HL-60 (cell line): Measurements from ENCODE around the gene PAMR1.

ENCODE experiments used
- DNase-seq, 2 experiments: peaks; one replicate each; pipeline ENCODE4 v3.0.0-alpha.2; 2010 to 2020; ENCODE audit warnings: low read depth in 1 of 2, low spot score in 1 of 2
- H3K27ac ChIP-seq: fragments of 250-450 bp; sonication (Bioruptor Pico); replicated peaks from 2 replicates; pipeline ENCODE4 v1.5.1; 2020; ENCODE audit warnings: mild to moderate bottlenecking, moderate library complexity
- H3K27me3 ChIP-seq: fragments of 250-450 bp; sonication (Bioruptor Pico); 2 replicates; pipeline ENCODE4 v1.5.1; 2021; ENCODE audit warnings: mild to moderate bottlenecking, moderate library complexity; ENCODE audit not compliant: insufficient read depth, poor library complexity, severe bottlenecking
- H3K4me3 ChIP-seq: replicated peaks from 2 replicates; pipeline ENCODE4 v1.5.1; 2011; ENCODE audit warnings: mild to moderate bottlenecking, control low read depth, low read length; ENCODE audit not compliant: insufficient read depth
- CTCF ChIP-seq: IDR thresholded peaks from one replicate; pipeline ENCODE4 v1.5.1; 2011; ENCODE audit warnings: low read length, control low read depth, inconsistent platforms; ENCODE audit not compliant: insufficient read depth
- GABPA ChIP-seq: IDR thresholded peaks from 2 replicates; pipeline ENCODE4 v1.6.1; 2012; ENCODE audit warnings: low read depth
- POLR2AphosphoS5 ChIP-seq: IDR thresholded peaks from 2 replicates; pipeline ENCODE4 v1.6.1; 2012; ENCODE audit warnings: low read depth
- REST ChIP-seq: IDR thresholded peaks from 2 replicates; pipeline ENCODE4 v1.6.1; 2012; ENCODE audit warnings: low read depth; ENCODE audit not compliant: insufficient replicate concordance
- SPI1 ChIP-seq: IDR thresholded peaks from 2 replicates; pipeline ENCODE4 v1.6.1; 2012; ENCODE audit warnings: low read depth, mild to moderate bottlenecking, borderline replicate concordance

Gene PAMR1

GRCh38 chr11:35404388-35404775 lies 121.0 kb downstream of the PAMR1 start:
- DNase-seq: peak in 1 of 2 experiments; percentile 21
- no peak for TF ChIP-seq SPI1
- TF ChIP-seq CTCF: peak; percentile 57
- no peak overlapping the region for H3K4me3 ChIP-seq
- no peak overlapping the region for H3K27ac ChIP-seq
- peaks cover 2% of the 10 kb centered on the region for H3K27me3 ChIP-seq

- H3K27ac ChIP-seq: no peak overlapping the region
- no peak overlapping the region for H3K4me3 ChIP-seq
- H3K27me3 ChIP-seq: peaks cover 6% of the 10 kb centered on the region
- TF ChIP-seq POLR2AphosphoS5: no peak
- DNase-seq: no peak
These were observed 121.5 kb downstream of the PAMR1 start for GRCh38 chr11:35403765-35404387.

GRCh38 chr11:35402751-35403660 lies 122.4 kb downstream of the PAMR1 start:
- no peak for DNase-seq
- peaks cover 8% of the 10 kb centered on the region for H3K27me3 ChIP-seq
- H3K4me3 ChIP-seq: no peak overlapping the region
- H3K27ac ChIP-seq: no peak overlapping the region
- TF ChIP-seq REST (no peak), SPI1 (no peak), CTCF (no peak), GABPA (no peak), POLR2AphosphoS5 (no peak)

- no peak for DNase-seq
- TF ChIP-seq SPI1: no peak
- TF ChIP-seq GABPA: no peak
- Histone ChIP-seq H3K4me3 (no peak overlapping the region), H3K27me3 (peaks cover 6% of the 10 kb centered on the region), H3K27ac (no peak overlapping the region)
These were observed 126.5 kb downstream of the PAMR1 start for GRCh38 chr11:35398881-35399280.

GRCh38 chr11:35394941-35395340 lies 130.5 kb downstream of the PAMR1 start:
- DNase-seq: no peak
- H3K4me3 ChIP-seq: no peak overlapping the region
- H3K27me3 ChIP-seq: peaks cover 10% of the 10 kb centered on the region
- H3K27ac ChIP-seq: no peak overlapping the region
- TF ChIP-seq POLR2AphosphoS5 (no peak), SPI1 (no peak), GABPA (no peak), CTCF (no peak), REST (no peak)
